Measurements from ENCODE around the gene PTPRD. TPM values are rescaled to one million over a fixed set of nuclear protein-coding genes. Genes with fewer than 3 reads are reported as not detected.

Gene PTPRD
- total and polyA plus RNA-seq, 5 donors from 2014 or later: 0.47 TPM; not detected in 4

DNA sequence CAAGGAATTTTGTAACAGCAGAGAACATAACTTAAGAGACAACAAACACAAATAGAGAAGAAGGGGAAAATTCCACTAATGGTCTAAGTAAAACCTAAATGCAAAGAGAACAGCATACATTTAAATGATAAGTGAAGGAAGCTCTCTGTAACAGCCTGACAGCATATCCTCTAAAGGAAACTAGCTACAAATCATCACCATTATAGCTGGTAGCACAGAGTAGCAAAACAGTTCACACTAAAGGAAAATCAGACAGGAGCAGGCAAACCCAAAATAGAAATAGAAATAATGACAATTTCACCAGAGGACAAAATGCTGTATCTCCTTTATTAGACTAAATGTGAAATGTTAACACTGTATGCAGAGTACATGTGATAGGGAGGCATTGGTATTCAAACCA is 532.8 kb downstream of the PTPRD start:
- no peaks in the 10 kb centered on the region for H3K9me3 ChIP-seq (ENCODE audit: control insufficient read depth in 2 of 2, low read length in 2 of 2)
- no peaks in the 10 kb centered on the region for H3K4me1 ChIP-seq (ENCODE audit: control insufficient read depth, insufficient read depth, low read length, poor library complexity, severe bottlenecking)
- DNase-seq: no peak
- no peaks in the 10 kb centered on the region for H3K36me3 Mint-ChIP-seq
- H3K9me3 Mint-ChIP-seq: peaks cover 0 to 32% (median 8%) of the 10 kb centered on the region in 7 donors
- H3K4me3 Mint-ChIP-seq: no peak overlapping the region
- H3K27ac ChIP-seq (ENCODE audit: insufficient read depth, low read length, poor library complexity, severe bottlenecking): no peak overlapping the region
- H3K27me3 ChIP-seq (ENCODE audit: control insufficient read depth, insufficient read depth, low read length): no peaks in the 10 kb centered on the region
- no peaks in the 10 kb centered on the region for H3K27me3 Mint-ChIP-seq
- H3K27ac Mint-ChIP-seq: no peak overlapping the region
- no peaks in the 10 kb centered on the region for H3K4me1 Mint-ChIP-seq
- H3K36me3 ChIP-seq (ENCODE audit: control insufficient read depth, insufficient read depth, low read length): no peaks in the 10 kb centered on the region
- ATAC-seq (ENCODE audit: low read depth in 2 of 2): no peak
- H3K4me3 ChIP-seq (ENCODE audit: low read depth, low read length): no peak overlapping the region

DNA sequence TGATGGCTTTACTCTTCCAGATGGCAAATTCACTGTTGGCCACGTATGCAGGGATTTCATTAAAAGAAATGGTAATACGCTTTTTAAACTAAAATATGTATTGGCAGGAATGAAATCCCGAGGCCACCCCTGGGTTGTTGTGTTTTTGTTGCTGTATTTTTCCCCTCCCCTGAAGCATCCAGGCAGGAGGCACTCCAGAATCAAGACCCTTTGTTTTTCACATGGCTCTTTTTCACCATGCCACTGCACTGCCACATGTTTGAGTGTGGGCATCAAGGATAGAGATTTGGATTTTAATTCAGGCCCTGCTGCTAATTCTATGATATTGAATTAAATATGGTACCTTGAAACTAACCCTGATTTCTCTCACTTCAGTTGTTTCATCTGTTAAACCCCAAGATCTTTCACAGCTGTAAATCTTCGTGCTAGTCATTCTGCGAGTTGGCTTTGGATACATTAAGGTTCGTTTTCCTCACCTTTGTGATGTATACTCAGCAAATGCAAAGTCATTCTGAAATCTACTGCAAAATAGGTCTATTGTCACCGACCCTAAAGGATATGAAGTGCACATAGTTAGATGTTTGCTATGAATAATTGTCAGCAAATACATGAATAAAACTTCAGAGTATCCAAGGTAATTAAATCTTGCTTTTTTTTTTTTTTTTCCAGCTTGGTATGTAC is 533.4 kb downstream of the PTPRD start:
- no peak for ATAC-seq (ENCODE audit: low read depth in 2 of 2)
- H3K27me3 ChIP-seq (ENCODE audit: control insufficient read depth, insufficient read depth, low read length): no peaks in the 10 kb centered on the region

DNA sequence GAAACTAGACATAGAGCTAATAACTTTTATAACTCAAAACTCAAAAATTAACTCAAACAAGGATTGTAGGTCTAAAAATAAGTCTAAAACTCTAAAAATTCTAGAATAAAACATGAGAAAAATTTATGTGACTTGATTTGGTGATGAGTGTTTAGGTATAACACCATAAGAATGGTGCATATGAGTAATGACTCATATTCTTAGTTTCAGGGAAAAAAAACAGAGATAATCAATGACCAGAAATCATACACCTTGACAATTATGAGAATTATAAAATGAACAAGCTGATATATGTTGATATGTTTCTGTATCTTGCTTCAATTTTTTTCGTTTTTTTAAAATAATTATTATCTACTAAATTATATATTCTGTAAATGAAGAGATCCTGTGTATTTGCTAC is 541.2 kb downstream of the PTPRD start:
- no peaks in the 10 kb centered on the region for H3K36me3 ChIP-seq (ENCODE audit: control insufficient read depth, insufficient read depth, low read length)
- Mint-ChIP-seq H3K27me3 (no peaks in the 10 kb centered on the region), H3K36me3 (no peaks in the 10 kb centered on the region), H3K4me1 (no peaks in the 10 kb centered on the region), H3K9me3 (peaks cover 0 to 11% (median 3%) of the 10 kb centered on the region in 7 donors), H3K4me3 (no peak overlapping the region), H3K27ac (no peak overlapping the region)
- H3K27ac ChIP-seq (ENCODE audit: insufficient read depth, low read length, poor library complexity, severe bottlenecking): no peak overlapping the region
- no peaks in the 10 kb centered on the region for H3K4me1 ChIP-seq (ENCODE audit: control insufficient read depth, insufficient read depth, low read length, poor library complexity, severe bottlenecking)
- H3K27me3 ChIP-seq (ENCODE audit: control insufficient read depth, insufficient read depth, low read length): no peaks in the 10 kb centered on the region
- H3K9me3 ChIP-seq (ENCODE audit: control insufficient read depth in 2 of 2, low read length in 2 of 2): no peaks in the 10 kb centered on the region
- H3K4me3 ChIP-seq (ENCODE audit: low read depth, low read length): no peak overlapping the region
- no peak for DNase-seq
- ATAC-seq (ENCODE audit: low read depth in 2 of 2): no peak

More for the DNA sequence above, 533.4 kb downstream of the PTPRD start:
- Histone ChIP-seq H3K4me3 (ENCODE audit: low read depth, low read length) (no peak overlapping the region), H3K36me3 (ENCODE audit: control insufficient read depth, insufficient read depth, low read length) (no peaks in the 10 kb centered on the region), H3K27ac (ENCODE audit: insufficient read depth, low read length, poor library complexity, severe bottlenecking) (no peak overlapping the region), H3K4me1 (ENCODE audit: control insufficient read depth, insufficient read depth, low read length, poor library complexity, severe bottlenecking) (no peaks in the 10 kb centered on the region), H3K9me3 (ENCODE audit: control insufficient read depth in 2 of 2, low read length in 2 of 2) (no peaks in the 10 kb centered on the region)
- no peak for DNase-seq
- Mint-ChIP-seq H3K27me3 (no peaks in the 10 kb centered on the region), H3K9me3 (peaks cover 0 to 32% (median 8%) of the 10 kb centered on the region in 7 donors), H3K4me3 (no peak overlapping the region), H3K27ac (no peak overlapping the region), H3K36me3 (no peaks in the 10 kb centered on the region), H3K4me1 (no peaks in the 10 kb centered on the region)

DNA sequence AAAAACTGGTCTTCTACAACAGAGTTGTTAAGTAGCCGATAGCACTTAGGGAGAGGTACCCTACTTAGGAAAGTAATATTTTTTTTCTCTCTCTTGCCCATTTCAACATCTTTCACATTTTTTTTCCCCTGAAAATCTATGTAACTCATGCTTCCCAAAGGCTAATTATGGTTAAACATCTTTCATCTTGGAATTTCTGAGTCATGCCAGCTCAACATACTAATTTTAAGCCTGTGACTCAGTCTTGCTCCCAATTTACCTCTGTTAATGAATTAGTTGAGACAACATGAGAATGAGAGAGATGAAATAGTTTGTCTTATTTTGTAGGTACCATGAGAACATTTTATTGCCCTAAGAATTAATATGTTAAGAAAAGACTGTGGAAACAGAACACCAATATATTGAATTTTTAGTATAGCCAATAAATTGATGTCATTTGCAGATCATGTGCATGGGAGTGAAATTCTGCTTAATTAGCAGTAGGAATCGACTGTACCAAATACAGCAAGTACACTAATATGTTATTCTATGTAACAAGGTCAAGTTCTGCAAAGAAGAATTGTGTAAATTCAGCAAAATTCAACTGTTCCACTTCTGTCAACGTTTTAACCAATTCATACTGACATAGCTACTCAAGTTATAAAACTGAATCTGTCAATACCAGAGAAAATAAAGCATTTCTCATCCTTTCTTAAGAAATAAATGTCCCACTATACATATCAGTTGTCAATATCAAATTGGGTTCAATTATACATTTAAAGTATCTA is 550.0 kb downstream of the PTPRD start:
- Mint-ChIP-seq H3K9me3 (peaks cover 0 to 2% (median 0%) of the 10 kb centered on the region in 7 donors), H3K27me3 (no peaks in the 10 kb centered on the region), H3K4me1 (peaks cover 0 to 5% (median 0%) of the 10 kb centered on the region in 4 donors), H3K4me3 (no peak overlapping the region), H3K36me3 (no peaks in the 10 kb centered on the region), H3K27ac (no peak overlapping the region)
- Histone ChIP-seq H3K27ac (ENCODE audit: insufficient read depth, low read length, poor library complexity, severe bottlenecking) (no peak overlapping the region), H3K9me3 (ENCODE audit: control insufficient read depth in 2 of 2, low read length in 2 of 2) (no peaks in the 10 kb centered on the region), H3K36me3 (ENCODE audit: control insufficient read depth, insufficient read depth, low read length) (no peaks in the 10 kb centered on the region), H3K4me3 (ENCODE audit: low read depth, low read length) (no peak overlapping the region), H3K4me1 (ENCODE audit: control insufficient read depth, insufficient read depth, low read length, poor library complexity, severe bottlenecking) (no peaks in the 10 kb centered on the region), H3K27me3 (ENCODE audit: control insufficient read depth, insufficient read depth, low read length) (no peaks in the 10 kb centered on the region)
- ATAC-seq (ENCODE audit: low read depth in 2 of 2) (no peak), DNase-seq (no peak)

DNA sequence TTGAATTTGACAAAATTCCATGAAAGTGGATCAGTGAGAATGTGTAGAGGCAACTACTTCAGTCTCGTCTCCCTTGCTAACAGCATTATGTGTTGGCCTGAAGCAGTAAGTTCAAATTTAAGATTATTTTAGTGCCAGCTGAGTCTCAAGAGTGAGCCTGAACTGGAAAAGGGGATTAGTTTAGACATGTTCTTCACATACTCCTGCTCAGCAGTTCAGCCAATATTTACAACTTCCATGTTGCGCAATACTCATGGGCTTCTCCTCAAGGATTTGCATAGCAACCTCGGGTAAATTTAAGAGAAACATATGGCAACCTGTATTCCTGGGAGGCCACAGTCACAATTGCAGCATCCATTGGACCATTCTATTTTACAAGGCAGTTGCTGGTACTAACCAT is 553.8 kb downstream of the PTPRD start:
- H3K27ac ChIP-seq (ENCODE audit: insufficient read depth, low read length, poor library complexity, severe bottlenecking): no peak overlapping the region
- no peaks in the 10 kb centered on the region for H3K9me3 ChIP-seq (ENCODE audit: control insufficient read depth in 2 of 2, low read length in 2 of 2)
- H3K27ac Mint-ChIP-seq: no peak overlapping the region
- no peaks in the 10 kb centered on the region for H3K36me3 ChIP-seq (ENCODE audit: control insufficient read depth, insufficient read depth, low read length)
- ATAC-seq (ENCODE audit: low read depth in 2 of 2): no peak
- H3K9me3 Mint-ChIP-seq: no peaks in the 10 kb centered on the region
- no peaks in the 10 kb centered on the region for H3K36me3 Mint-ChIP-seq
- H3K4me1 Mint-ChIP-seq: peaks cover 0 to 5% (median 0%) of the 10 kb centered on the region in 4 donors
- H3K4me3 ChIP-seq (ENCODE audit: low read depth, low read length): no peak overlapping the region
- no peaks in the 10 kb centered on the region for H3K27me3 ChIP-seq (ENCODE audit: control insufficient read depth, insufficient read depth, low read length)
- H3K4me3 Mint-ChIP-seq: no peak overlapping the region
- no peaks in the 10 kb centered on the region for H3K4me1 ChIP-seq (ENCODE audit: control insufficient read depth, insufficient read depth, low read length, poor library complexity, severe bottlenecking)
- no peaks in the 10 kb centered on the region for H3K27me3 Mint-ChIP-seq
- no peak for DNase-seq

DNA sequence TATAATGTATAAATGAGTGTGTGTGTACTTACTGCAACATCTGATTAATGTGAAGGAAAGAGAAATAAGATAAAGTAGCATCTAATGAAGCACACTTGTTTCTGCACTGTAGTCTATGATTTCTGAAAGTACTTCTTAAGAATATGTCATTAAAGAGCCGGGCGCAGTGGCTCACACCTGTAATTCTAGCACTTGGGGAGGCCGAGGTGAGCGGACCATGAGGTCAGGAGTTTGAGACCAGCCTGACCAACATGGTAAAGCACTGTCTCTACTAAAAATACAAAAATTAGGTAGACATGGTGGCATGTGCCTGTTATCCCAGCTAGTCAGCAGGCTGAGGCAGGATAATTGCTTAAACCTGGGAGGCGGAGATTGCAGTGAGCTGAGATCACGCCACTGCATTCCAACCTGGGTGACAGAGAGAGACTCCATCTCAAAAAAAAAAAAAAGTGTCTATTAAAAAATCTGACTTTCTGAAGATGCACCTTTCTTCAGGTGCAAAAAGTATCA is 556.9 kb downstream of the PTPRD start:
- DNase-seq: no peak
- Histone ChIP-seq H3K9me3 (ENCODE audit: control insufficient read depth in 2 of 2, low read length in 2 of 2) (no peaks in the 10 kb centered on the region), H3K4me1 (ENCODE audit: control insufficient read depth, insufficient read depth, low read length, poor library complexity, severe bottlenecking) (no peaks in the 10 kb centered on the region), H3K27ac (ENCODE audit: insufficient read depth, low read length, poor library complexity, severe bottlenecking) (no peak overlapping the region), H3K36me3 (ENCODE audit: control insufficient read depth, insufficient read depth, low read length) (no peaks in the 10 kb centered on the region), H3K4me3 (ENCODE audit: low read depth, low read length) (no peak overlapping the region), H3K27me3 (ENCODE audit: control insufficient read depth, insufficient read depth, low read length) (no peaks in the 10 kb centered on the region)
- H3K4me3 Mint-ChIP-seq: no peak overlapping the region
- H3K27ac Mint-ChIP-seq: no peak overlapping the region
- peaks cover 0 to 5% (median 0%) of the 10 kb centered on the region in 4 donors for H3K4me1 Mint-ChIP-seq
- peaks cover 0 to 7% (median 0%) of the 10 kb centered on the region in 7 donors for H3K9me3 Mint-ChIP-seq
- no peaks in the 10 kb centered on the region for H3K36me3 Mint-ChIP-seq
- ATAC-seq (ENCODE audit: low read depth in 2 of 2): no peak
- H3K27me3 Mint-ChIP-seq: no peaks in the 10 kb centered on the region

DNA sequence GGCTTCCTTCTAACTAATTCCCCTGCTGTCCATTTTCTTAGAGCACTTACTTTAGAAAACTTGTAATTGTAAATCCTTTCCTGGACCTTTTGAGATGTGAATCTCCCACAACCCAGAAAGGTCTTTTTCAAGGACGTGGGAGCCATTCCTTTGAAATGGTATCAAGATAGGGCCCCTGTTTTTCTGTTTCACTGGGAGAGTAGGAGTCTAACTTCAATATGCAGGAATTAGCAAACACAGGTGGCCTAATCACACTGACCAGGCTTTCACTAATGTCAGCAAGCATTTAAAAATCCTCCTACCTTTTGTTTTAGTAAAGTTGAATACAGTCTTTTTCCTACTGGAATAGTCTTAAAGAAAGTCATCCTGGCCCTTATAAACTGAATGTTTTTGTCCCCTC is 558.3 kb downstream of the PTPRD start:
- no peaks in the 10 kb centered on the region for H3K36me3 ChIP-seq (ENCODE audit: control insufficient read depth, insufficient read depth, low read length)
- Mint-ChIP-seq H3K27me3 (no peaks in the 10 kb centered on the region), H3K36me3 (no peaks in the 10 kb centered on the region), H3K9me3 (peaks cover 0 to 7% (median 1%) of the 10 kb centered on the region in 7 donors), H3K4me1 (no peaks in the 10 kb centered on the region), H3K27ac (no peak overlapping the region), H3K4me3 (no peak overlapping the region)
- no peaks in the 10 kb centered on the region for H3K4me1 ChIP-seq (ENCODE audit: control insufficient read depth, insufficient read depth, low read length, poor library complexity, severe bottlenecking)
- H3K27ac ChIP-seq (ENCODE audit: insufficient read depth, low read length, poor library complexity, severe bottlenecking): no peak overlapping the region
- ATAC-seq (ENCODE audit: low read depth in 2 of 2) (no peak), DNase-seq (no peak)
- no peak overlapping the region for H3K4me3 ChIP-seq (ENCODE audit: low read depth, low read length)
- no peaks in the 10 kb centered on the region for H3K9me3 ChIP-seq (ENCODE audit: control insufficient read depth in 2 of 2, low read length in 2 of 2)
- no peaks in the 10 kb centered on the region for H3K27me3 ChIP-seq (ENCODE audit: control insufficient read depth, insufficient read depth, low read length)
